Daoy (cell line): ENCODE measurements around the gene CEP170B. TPM values are rescaled to one million over a fixed set of nuclear protein-coding genes. Genes with fewer than 3 reads are reported as not detected.
A peak's percentile ranks its signal among the peaks of the same experiment; 100 is the strongest.
"Not testable (repeated sequence)": the region's sequence is repeated elsewhere in the genome, so short reads cannot be mapped to it uniquely, and the experiment has no call there.

Source experiments
- DNase-seq: peaks from one replicate; pipeline ENCODE4 v3.0.0-alpha.2; 2015; ENCODE audit warnings: low read depth
- total RNA-seq: library from RNA; depleted of rRNA; stranded (reverse); fragments of >200 nt; shearing (Covaris generic); gene quantifications from 2 replicates; pipeline ENCODE4 v1.2.3, GENCODE V29; 2014; rRNA removed

The CEP170B gene
- 13.5 and 16.7 TPM in 2 replicates for total RNA-seq

DNA sequence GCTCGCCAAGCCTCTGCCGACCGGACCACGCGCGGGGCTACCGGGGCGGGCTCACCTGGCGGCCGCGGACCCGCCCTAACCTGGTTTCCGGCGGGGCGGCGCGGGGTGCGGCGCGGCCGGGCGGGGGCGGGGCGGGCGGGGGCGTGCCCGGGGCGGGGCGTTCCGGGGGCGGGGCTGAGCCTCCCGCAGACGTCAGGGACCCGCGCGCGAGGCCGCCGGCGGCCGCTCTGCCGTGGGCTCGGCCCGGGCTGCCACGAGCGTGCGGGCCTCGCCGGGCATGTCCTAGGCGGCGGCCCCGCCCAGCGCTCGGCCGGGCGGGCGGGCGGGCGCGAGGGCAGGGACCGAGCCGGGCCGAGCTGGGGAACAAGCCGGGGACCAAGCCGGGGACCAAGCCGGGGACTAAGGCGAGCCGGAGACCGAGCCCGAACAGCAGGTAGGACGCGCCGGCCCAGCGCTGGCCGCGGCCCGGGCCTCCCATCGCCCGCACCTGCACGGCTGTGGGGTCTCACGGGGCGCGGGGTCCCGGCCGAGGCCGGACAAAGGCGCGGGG is at the start of gene CEP170B:
Gene CEP170B (plus strand): TSS at position 188 of the 550 bp plus-strand sequence. CDS start 3,183 bp downstream, outside the sequence.
- DNase-seq: peak; percentile 58

DNA sequence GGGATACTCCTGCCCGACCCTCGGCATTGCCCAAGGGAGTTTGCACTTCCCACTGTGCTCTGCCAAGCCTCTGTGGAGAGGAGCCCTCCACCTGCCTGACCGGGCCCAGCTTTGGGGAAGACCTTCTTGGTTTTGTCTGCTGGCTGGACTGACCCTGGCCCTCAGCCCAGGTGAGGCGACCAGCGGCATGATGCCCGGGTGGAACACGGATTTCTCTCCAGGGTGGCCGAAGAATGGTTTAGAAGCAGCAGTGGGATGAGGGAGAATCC is 48.5 kb upstream of the CEP170B start:
- no peak for DNase-seq

DNA sequence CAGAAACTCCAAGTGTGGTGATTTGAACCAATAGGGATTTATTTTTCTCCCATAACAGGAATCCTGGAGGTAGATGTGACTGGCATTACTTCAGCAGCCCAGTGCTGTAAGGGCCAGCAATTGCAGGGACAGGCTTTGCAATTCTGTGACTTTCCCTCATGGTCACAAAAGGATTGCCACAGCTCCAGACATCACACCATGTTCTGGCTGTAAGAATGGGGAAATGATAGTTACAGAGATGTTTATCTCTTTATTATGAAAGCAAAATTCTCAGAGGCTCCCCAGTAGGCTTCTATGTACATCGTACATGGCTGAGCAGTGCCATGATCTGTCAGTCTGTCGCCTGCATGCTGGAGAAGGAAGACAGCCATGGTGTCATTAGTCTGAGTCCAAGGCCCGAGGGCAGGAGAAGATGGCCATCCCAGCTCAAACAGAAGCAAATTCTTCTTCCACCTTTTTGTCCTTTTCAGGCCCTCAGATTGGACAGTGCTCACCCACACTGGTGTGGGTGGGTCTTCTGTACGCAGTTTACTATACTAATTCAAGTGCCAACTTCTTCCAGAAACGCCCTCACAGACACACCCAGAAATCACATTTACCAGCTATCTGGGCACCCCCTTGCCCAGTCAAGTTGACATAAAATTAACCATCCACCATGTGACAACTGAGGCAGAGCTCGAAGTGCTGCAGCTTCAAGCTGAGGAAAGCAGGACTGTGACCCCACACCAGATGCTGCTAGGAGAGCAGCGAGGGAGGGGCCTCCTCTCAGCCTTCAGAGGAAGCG is 46.9 kb upstream of the CEP170B start:
- no peak for DNase-seq

DNA sequence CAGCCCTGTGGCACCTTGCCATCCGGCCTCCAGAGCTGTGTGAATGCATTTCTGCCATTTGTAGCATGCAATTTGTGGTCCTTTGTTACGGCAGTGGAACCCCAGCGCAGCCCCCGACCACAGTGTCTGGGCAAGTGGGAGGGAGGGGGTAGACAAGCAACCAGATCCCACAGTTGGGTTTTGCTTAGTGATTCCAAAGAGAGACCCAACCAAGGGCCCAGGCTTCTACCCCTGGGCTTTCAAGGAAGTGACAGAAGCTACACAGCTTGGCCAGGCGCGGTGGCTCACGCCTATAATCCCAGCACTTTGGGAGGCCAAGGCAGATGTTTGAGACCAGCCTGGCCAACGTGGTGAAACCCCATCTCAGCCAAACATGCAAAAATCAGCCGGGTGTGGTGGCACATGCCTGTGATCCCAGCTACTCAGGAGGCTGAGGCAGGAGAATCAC is 46.3 kb upstream of the CEP170B start:
- DNase-seq: no peak

DNA sequence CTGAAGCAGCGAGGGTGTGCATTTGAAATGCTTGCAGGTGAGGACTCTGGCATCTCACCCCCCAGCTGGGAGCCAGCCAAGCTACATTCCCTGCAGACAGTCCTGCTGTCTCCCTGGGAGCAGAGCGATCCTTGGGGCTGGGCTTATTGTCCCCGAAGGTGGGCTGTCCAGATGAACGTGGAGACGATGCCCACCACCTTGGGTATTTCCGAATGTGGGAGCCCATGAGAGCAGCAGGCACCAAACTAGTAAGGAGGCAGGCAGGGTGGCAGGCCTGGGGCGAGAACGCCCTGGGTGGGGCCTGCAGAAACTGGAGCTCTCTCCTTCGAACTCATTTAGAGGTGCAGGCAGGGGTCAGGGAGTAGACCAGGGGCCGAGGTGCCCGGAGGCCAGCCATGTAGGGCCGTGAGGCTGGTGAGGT is 45.7 kb upstream of the CEP170B start:
- DNase-seq: no peak

DNA sequence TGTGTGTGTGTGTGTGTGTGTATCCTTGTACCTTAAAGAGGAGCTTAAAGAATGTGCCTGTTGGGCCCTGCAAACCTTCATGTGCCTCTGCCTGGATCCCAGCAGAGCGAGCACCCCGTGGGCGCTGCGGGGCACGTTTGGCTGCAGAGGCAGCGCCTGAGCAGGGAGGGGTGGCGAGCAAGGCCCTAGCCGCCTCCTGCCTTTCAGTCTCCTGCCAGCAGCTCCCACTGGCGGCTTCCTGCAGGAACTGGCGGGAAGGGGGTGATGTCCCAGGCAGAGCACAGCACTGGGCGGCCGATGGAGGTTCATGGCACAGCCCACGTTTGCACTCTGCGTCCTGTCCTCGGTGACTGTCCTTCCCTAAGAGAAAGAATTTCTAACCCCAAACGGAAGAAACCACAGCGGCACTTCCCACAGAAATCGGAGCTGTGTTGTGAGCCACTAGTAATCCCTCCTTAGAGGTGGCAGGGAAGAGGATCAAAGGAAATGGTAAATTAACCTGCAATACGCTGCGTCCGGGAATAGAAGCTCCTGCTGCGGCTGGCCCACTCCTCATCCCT is 44.3 kb upstream of the CEP170B start:
- DNase-seq: peak; percentile 80

DNA sequence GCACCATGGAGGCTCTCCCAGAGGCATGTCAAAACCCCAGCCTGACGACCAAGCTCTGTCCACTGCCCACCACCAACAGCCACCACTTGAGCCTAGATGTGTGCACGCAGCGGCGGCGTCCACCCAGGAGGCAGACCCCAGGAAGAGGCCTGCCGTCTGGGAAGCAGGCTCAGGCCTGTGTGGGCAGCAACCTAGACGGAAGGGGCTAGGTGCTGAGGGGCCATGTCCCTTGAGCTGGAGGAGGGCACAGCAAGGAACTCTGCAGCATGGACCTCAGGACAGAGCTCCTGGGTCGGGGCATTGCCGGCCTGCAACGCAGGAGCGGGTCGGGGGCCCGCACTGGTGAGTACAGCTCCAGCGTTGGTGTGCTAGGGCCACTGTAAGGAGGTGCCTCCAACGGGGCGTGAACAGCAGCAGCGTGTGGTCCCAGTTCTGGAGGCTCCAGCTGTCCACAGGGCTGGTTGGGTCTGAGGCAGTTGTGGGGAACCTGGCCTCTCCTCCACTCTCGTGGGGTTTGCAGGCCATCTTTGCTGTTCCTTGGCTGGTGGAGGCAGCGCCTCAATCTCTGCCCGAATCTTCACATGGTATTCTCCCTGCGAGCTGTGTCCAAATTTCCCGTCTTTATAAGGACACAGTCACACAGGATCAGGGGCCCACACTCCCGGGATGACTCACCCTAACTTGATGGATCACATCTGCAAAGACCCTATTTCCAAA is 43.7 kb upstream of the CEP170B start:
- no peak for DNase-seq

DNA sequence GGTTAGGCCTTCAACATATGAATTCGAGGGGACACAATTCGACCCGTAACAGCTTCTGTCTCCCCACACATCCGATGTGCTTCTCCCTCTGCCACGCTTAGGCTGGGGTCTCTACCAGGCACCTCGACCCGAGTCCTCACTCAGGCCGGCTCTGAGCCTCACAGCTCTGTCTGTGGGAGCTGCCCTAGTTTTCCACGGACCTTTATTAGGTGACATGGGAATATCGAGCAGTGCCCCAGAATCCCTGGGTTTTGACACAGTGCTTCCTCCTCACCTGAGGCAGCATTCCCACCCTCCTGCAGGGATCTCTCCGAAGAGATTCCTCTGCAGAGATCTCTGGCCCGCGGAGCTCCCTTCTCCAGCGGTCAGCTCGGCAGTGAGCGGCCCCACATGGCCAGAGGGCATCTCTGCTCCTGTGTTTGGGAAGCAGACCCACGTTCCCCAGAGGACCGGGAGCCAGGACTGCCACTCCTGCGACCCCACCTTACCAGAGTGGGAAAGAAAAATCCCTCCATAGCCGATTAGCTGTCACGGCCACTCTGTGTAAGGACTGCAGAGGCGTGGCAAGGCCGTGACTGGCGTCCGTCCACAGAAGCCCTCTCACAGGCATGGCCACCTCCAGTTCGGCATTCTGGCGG is 43.0 kb upstream of the CEP170B start:
- no peak for DNase-seq

DNA sequence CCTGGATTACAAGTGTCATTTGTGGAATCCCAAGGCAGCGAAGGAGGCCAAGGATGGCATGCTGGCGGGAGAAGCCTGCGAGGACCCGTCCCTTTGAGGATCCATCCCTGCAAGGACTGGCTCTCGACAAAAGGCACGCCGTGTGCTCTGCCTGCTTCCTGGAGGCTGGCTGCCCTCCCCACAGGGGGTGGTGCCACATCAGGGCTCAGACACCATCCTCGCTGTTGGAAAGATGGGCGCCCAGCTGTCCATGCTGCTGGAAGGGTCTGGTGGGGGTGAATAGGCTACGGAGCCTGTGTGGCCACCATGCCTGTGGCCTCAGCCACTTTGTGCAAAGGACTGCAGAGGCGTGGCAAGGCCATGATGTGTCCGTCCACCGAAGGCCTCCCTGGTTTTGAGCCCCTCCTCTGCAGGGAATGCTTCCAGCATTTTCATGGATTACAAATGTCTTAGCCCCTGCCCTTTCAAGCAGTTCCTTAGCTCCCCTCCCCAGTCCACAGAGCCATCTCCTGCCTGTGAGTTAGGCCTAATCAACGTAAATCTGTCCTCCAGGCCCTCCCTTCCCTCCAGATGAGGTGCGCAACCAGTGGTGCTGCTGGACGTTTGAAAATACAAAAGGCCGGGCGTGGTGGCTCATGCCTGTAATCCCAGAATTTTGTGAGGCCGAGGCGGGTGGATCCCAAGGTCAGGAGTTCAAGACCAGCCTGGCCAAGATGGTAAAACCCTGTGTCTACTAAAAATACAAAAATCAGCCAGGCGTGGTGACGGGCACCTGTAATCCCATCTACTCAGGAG is 42.0 kb upstream of the CEP170B start:
- no peak for DNase-seq

DNA sequence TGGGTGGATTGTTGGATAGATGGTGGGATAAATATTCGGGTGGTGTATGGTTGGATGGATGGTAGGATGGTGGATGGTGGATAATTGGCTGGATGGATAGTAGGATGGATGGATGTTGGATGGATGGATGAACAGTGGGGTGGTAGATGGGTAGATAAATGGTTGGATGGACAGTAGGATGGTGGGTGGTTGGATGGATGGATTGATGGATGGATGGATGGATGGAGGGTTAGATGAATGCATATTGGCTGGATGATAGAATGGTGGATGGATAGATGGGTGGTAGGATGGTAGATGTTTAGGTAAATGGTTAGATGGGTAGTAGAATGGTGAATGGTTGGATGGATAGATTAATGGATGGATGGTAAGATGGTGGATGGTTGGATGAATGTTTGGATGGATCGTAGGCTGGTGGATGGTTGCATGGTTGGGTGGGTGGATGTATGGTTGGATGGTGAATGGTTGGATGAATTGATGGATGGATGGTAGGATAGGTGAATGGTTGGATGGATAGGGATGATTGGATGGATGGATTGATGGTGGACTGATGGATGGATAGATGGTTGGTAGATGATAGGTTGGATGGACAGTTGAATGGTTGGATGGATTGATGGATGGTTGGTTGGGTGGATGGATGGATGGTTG is 40.6 kb upstream of the CEP170B start:
- no peak for DNase-seq

DNA sequence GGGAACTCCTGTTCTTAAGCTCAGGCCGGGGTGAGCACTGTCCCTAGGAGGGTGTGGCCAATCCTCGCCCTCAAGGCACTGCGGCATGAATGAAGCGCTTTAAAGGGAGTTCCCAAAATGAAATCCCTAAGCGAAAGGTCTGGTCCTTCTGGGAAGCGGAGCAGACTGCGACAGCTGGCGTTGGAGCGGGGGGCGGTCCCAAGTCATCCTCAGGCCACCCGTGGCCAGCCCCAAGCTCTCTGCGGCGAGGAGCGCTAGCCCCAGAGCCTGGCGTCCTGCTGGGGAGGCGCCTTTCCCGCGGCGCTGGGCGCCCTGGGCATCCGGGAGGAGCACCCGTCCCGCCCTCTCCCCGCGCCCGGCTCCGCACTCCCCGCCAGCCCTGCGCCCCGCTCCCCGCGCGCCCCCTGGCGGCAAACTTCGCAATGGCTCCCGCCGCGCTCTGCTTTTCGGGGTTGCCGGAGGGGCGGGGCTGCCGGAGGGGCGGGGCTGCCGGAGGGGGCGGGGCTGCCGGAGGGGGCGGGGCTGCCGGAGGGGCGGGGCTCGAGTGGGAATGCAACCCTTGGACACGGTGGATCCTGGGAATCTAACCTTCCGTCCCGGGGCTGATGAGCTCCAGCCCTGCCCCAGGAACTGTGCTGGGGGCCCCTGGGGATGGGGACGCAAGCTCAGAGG is 38.7 kb upstream of the CEP170B start:
- peak; percentile 94 for DNase-seq

DNA sequence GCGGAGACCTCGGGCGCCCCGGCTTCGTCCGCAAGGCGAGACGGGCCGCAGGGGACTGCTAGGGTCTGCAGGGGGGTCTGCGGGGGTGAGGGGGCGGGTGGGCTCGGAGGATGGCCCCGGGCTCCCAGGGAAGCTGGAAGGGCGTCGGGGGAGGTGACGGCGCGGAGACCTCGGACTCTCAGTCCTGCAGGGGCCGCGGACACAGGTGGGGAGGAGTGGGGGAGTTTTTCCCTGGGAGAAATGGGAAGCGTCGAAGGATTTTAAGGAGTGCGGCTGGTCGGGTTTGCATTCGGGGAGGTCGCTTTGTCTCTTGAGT is 38.2 kb upstream of the CEP170B start:
- DNase-seq: no peak

DNA sequence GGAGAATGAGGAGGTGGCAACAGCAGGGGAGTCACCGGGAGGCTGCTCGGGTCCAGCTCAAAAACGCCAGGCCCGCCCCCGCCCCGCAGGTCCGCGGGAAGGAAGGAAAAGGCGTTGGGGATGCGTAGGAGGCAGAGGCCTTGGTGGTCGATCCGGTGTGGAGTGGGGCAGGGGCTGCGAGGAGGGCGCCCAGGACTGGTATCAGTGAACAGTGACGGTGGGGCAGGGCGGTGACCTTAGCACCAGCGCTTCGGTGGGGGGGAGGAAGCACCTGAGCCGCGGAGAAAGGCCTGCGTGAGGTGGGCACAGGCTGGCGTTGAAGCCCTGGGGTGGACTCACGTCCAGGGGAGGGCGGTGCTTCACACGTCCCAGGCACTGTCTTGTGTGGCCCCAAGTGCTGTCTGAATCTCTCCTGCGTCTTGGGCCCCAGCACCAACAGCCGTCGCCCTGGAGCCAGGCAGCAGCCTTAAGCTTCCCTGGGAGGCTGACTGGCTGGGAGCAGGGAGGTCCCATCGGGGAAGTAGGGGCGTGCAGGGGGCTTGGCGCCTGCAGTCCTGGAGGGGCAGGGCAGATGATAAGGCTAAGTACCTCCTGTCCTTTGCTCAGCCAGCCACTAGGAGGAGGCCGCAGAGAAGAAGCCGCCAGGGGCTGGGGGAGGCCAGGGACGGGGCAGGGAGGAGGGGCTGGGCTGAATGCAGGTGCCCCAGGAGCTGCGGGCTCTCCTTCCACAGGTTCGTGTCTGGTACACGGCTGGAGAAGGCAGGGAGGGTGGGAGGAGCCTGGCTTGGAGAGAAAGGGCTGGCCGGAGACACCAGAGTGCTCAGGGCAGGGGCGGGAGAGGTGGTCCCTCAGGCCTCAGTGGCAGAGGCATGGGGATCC is 37.7 kb upstream of the CEP170B start:
- DNase-seq: peak; percentile 59

DNA sequence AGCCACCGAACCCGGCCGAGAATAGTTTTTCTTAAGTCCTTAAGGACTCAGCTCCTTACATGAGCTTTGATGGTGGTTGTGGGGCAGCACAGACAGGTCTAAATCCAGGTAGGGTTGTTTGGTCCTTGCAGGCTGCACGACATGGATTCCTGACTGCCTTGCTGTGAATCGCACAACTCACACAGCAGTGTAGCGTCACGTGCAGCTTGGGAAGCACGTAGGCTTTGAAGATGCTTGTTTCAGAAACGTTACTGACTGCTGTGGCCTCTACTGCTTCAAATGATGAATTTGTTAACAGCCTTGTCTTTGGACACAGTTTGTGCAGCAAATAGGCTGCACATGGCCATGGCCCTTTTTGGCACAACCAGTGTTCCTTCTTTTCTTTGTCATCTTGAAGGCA is 34.3 kb upstream of the CEP170B start:
- DNase-seq: no peak

DNA sequence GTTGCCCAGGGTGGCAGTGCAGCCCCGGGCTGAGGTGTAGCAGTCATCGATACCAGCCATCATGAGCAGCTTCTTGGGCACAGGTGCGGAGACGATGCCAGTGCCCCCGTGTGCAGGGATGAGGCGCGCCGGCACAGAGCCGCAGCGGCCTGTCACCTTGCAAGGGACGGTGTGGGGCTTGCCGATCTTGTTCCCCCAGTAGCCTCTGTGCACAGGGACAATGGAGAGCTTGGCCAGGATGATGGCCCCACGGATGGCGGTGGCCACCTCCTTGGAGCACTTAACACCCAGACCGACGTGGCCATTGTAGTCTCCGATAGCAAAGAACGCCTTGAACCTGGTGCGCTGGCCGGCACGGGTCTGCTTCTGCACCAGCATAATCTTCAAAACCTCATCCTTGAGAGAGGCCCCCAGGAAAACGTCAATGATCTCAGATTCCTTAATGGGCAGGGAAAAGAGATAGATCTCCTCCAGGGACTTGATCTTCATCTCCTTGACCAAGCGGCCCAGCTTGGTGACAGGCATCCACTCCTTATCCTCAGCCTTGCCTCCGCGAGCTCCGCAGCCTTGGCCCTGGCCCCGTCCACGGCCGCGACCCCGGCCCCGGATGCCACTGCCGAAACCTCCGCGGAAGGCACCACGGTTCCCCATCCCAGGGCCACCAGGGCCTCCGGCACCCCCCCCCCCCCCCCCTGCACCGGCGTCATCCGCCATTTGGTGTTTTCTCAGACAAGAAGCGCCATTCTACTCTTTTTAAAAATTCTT is 28.7 kb upstream of the CEP170B start:
- not testable (repeated sequence) for DNase-seq

DNA sequence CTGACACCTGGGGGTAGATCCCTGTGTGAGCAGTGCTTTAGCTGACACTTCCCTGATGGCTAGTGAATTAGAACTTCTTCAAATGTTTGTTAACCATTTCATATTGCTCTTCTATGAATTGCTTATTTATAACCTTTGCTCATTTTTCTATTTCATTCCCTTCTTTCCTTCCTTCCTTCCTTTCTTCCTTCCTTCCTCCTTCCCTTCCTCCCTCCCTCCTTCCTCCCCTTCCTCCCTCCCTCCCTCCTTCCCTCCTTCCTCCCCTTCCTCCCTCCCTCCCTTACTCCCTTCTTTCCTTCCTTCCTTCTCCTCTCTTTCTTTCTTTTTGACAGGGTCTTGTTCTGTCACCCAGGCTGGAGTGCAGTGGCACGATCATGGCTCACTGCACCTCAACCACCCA is 23.3 kb upstream of the CEP170B start:
- no peak for DNase-seq

DNA sequence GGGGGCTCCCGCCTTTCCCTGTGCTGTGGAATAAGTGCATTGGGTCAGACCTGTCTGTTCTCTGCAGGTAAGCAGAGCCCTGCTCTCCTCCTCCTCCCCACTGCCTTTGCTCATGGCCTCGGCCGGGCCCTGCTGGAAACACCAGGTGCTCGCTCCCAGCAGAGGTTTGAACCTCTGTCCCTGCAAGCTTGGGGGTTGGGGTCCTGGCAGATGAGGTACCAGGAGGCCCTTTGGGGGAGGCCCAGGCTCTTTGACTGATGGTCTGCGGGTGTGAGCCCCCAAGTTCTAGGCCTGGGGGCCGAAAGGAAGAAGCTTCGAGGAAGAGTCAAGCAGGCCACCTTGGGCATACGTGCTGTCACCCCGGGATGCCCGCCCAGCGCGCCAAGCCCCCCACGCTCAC is 22.1 kb upstream of the CEP170B start:
- DNase-seq: no peak

DNA sequence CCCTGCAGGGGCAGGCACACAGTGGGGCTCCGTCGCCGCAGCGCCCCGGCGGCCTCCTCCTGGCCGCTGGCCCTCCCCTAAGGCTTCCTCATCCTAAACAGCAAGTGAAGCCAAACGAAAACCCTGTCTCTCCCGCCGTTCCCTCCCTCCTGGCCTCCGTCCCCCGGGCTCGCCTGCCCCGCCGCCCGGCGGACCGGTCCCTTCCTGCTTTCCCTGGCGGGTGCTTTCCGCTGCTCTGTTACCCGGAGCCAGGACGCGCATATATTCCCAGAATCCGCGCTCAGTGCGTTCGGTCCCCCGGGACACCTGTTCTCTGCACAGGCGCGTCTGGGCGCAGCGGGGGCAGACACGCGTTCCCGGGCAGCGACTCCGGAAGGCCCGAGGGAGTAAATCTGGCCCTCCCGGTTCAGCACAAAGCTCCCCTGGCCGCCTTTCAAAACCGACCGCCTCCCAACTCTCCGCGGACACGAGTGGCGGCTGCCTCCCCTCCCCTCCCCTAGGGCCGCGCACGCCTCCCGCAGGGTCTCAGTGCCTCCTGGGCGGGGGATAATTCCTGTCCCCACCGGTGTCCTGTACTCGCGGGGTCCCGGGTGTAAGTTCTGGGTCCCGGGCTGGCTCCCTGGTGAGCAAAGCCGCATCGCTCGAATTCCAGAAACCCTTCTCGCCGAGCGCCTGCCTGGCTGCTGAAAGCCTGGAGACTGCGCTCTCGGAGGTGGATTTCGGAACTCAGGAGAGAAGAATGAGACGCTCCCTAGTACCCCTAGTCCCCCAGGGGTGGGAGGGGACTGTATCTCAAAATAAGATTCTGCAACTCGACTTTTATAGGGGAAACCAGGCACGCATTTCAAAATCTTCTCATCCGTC is 21.4 kb upstream of the CEP170B start:
- DNase-seq: peak; percentile 27
